Central memory CD4-positive, alpha-beta T cell (primary cell): ENCODE measurements around the gene GGA1.

Source experiments
- DNase-seq: peaks from one replicate; pipeline ENCODE4 v3.0.0; 2022
- total RNA-seq, 3 experiments: gene quantifications; one replicate each; lab custom pipeline; 2026; lab: John Stamatoyannopoulos, UW

The GGA1 gene, protein sequence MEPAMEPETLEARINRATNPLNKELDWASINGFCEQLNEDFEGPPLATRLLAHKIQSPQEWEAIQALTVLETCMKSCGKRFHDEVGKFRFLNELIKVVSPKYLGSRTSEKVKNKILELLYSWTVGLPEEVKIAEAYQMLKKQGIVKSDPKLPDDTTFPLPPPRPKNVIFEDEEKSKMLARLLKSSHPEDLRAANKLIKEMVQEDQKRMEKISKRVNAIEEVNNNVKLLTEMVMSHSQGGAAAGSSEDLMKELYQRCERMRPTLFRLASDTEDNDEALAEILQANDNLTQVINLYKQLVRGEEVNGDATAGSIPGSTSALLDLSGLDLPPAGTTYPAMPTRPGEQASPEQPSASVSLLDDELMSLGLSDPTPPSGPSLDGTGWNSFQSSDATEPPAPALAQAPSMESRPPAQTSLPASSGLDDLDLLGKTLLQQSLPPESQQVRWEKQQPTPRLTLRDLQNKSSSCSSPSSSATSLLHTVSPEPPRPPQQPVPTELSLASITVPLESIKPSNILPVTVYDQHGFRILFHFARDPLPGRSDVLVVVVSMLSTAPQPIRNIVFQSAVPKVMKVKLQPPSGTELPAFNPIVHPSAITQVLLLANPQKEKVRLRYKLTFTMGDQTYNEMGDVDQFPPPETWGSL
- 85.5 to 109 (median 104) reads per million in 3 experiments for total RNA-seq

DNA sequence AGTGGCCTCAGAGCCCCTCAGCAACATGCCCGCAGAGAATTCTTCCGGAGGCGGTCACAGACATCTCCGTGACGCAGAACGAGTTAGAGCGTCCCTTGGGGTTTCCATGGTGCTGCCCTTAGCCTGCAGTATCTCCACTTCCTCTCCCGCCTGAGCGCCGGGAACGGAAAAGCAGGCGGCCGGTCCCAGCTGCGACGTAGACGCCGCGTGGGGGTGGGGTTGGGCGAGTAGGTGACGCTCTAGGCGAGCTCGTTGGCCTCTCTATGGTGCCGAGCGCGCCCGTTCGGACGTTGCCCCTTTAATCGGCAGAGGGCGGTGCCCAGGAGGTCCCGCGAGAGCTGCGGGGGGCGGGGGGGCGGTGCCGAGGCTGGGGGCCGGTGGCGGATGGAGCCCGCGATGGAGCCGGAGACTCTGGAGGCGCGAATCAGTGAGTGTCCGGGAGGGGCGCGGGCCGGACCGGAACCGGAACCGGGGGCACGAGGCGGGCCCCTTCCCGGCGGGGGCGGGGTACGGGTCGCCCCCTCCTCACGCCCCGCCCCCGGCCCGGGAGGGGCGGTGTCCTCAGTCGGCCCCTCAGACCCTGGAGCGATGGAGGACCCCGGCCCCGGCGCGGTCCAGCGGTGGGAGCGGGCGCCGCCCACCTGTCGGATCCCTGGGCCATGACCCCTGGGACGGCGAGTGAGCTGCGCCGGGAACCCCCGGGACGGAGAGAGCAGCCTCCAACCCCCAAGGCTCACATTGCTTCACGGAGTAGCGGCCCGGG is at the start of gene GGA1:
Gene GGA1, plus strand, starts transcription at position 358 of the 763 bp plus-strand sequence. Its CDS starts 27 bp downstream, at position 385.
- peak; percentile 98 for DNase-seq

- DNase-seq = no peak
These were observed 49.1 kb upstream of the GGA1 start for GRCh38 chr22:37559521-37559900.

DNA sequence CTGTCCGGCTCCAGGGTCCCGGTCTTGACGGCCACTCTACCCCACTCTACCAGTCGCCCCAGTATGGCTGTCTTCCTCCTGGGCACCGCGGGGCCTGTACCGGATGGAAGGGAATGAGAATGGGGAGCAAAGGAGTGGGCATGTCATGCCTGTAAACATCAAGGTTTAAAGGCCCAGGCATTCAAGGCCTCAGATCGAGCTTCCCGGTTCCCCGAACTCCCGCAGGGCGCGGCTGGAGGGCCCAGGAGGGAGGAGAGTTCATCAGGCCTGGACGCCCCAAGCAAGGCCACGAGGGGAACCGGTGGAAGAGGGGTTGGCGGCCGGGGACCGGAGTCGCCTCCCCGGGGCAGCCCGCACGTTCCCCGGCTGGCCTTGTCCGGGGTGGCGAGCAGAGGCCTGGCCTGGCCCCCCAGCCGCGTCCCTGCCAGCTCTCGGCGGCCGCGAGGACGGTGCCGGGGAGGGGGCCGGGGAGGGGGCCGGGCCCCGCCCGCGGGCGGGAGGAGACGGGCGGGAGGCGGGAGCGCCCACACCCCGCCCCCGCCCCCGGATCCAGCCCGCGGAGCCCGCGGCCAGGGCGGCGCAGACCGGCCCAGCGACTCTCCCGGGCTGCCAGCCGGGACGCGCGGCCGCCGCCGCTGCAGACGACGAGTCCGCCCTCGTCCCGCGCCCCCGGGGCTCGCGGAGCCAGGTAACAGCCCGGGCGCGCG is 48.6 kb upstream of the GGA1 start, which contains the start of gene CDC42EP1:
Gene CDC42EP1, plus strand, starts transcription at position 580 of the 707 bp plus-strand sequence. CDS start 5,870 bp downstream, outside the sequence.
- DNase-seq = no peak

DNA sequence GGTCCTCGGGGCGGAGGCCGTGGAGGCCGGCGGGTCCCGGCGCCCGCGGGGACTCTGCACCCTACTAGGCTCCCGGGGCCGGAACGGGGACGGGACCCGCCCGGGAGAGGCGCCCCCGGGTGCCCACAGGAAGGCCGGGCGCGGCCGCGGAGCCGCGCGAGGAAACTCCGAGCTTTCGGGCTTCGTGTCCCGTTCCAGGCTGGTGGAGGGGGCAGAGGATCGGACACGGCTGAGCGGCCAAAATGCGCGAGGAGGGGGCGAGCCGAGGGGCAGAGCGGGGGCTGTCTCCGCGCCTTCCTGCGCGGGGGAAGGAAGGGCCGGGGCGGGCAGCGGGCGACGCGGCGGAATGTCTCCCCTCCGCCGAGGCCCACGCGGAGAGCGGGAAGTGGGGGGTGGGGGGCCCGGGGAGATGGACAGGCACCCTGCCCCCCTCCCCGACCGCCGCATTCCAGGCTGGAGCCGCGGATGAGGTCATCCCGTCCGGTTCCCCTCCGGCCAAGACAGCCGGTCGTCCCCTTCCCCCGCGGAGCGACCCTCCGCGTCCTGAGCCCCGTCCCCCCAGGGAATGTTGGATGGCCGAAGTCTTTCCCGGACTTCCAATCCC is 47.9 kb upstream of the GGA1 start:
- no peak for DNase-seq

DNA sequence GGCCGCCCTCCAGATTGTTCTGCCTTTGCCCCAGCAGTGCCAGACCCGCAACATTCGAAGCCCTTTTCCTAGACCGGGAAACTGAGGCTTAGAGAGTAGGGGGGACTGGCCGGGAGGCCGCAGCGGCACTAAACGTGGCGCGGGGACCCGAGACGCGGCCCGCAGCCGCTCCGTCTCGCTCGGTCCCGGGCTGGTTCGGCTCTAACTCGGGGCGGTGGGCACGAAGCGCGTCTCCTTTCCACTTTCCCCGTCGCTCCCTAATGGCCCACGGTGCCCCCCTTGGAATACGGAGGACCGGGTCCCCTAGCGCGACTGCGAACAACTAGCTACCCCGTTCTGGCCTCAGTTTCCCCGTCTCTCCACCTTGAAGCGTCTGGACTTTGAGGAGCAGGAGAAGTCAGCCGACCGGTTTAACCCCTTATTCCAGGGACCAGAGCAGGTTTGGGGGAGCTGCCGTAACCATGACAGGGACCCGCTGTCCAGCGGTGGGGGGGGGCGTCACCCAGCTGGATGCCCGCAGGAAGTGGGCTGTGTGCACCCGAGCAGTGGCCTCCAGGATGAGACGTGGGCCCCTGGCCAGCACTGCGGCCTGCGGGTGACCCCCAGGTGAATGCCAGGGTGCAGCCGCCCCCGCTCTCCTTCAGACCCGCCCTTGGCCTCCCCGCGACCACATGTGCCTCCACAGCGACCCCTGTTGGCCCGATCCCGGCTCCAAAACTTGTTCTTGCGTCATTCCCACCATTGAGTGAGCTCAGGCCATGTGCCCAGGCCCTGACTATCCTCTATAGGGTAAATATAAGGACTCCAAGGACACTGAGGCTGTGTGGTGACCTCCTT is 47.2 kb upstream of the GGA1 start:
- DNase-seq = peak; percentile 56

DNA sequence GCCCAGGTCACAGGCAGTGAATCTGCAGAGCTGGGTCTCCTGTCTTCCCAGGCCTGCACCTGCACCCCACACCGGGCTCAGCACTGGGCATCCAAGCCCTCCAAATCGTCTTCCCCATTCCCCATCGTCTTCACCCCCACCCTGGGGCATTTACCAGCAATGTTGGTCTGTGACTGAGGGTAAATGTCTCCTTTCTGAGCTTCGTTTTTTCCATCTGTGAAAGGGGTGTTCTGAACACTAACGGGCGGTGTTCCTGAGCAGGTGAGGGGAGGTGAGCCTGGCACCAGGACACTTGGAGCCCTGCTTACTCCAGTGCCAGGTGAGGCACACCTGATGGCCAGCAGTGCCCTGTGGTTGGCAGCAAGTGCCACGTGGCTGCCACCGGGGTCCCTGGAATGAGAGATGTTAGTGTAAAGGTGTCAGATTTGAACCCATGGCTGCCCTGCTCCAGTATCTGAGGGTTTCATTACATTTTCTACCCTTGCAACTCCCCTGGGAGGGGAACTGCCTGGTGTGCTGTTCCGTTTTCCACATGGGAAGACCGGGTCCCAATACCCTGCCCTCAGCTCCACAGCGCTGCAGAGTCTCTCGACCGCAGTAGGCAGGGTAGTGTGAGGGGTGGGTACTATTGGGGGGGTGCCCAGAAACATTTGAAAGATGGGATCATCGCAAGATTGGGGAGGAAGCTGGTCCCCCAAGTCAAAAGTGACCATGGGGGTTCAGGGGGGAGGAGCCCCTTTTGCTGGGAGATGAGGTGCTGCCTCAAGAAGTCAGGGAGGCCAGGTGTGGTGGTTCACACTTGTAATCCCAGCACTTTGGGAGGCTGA is 46.4 kb upstream of the GGA1 start:
- no peak for DNase-seq

- DNase-seq = no peak
These were observed 45.2 kb upstream of the GGA1 start for GRCh38 chr22:37563153-37564081.

DNA sequence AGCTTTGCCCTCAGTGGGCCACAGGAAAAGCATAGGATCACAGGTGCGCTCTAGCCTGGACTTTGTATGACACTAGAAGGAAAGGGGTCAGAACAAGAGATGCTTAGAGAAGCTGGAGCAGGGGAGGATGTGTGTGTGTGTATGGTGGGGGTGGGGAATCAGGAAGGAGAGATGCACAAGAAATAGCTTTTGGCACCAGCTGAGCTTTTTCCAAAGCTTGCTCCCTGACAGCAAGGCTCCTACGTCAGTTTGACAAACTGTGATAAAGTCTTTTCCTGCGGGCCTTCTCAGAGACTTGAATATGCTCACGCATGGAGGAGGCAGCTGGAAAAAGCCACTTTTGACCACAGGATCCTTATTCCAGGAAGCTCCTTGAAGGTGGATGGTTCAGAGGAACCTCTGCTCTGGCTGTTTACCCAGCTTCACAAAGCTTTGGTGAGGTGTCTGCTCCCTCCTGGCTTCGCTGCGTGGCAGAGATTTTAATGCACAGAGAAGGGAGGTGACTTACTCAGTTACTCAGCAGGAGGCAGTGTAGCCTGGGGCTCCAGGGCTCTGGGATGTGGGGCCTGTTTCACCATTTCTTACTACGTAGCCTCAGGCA is 44.4 kb upstream of the GGA1 start:
- DNase-seq = no peak

DNA sequence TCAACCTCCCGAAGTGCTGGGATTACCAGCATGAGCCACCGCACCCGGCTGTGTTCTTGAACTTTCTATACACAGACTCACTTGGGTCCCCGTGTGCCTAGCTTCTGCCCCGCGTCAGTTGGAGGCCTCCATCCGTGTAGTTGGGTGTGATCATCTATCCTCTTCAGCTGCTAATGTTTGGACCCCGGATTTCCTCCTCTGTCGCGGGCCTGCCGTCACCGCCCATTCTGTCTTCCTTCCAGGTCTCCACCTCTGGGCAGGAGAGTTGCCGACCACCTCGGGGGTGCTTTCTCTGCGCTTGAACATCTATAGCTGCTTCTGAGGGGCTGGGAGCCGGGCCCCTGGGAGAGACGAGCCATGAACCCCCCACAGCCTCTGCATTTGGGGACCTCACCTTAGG is 42.8 kb upstream of the GGA1 start:
- no peak for DNase-seq

- peak; percentile 40 for DNase-seq
These were observed 42.3 kb upstream of the GGA1 start for GRCh38 chr22:37566329-37566837.

- DNase-seq = peak; percentile 86
These were observed 41.5 kb upstream of the GGA1 start for GRCh38 chr22:37566903-37567798.

DNA sequence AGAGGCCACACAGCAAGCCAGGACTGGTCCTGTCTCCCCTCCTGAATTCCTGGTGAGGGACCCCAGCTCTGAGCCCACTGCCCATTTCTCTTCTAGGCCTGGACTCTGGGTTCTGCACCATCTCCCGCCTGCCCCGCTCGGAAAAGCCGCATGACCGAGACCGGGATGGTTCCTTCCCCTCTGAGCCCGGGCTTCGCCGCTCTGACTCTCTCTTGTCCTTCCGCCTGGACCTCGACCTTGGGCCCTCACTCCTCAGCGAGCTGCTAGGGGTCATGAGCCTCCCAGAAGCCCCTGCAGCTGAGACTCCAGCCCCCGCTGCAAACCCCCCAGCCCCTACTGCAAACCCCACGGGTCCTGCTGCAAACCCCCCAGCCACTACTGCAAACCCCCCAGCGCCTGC is 40.6 kb upstream of the GGA1 start:
- no peak for DNase-seq

DNA sequence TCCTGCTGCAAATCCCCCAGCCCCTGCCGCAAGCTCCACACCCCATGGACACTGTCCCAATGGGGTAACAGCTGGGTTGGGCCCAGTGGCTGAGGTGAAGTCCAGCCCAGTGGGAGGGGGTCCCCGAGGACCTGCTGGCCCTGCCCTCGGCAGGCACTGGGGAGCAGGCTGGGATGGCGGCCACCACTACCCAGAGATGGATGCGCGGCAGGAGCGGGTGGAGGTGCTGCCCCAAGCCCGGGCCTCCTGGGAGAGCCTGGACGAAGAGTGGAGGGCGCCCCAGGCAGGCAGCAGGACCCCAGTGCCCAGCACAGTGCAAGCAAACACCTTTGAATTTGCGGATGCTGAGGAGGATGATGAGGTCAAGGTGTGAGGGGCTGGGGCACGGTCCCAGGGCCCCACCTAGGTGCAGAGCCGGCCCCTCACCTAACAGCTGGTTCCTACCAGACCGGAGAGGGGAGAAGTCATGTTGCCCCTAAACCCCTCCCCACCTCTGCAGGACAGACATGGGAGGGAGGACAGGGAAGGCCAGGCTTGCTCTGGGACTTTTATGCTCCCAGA is 40.1 kb upstream of the GGA1 start:
- DNase-seq = no peak

DNA sequence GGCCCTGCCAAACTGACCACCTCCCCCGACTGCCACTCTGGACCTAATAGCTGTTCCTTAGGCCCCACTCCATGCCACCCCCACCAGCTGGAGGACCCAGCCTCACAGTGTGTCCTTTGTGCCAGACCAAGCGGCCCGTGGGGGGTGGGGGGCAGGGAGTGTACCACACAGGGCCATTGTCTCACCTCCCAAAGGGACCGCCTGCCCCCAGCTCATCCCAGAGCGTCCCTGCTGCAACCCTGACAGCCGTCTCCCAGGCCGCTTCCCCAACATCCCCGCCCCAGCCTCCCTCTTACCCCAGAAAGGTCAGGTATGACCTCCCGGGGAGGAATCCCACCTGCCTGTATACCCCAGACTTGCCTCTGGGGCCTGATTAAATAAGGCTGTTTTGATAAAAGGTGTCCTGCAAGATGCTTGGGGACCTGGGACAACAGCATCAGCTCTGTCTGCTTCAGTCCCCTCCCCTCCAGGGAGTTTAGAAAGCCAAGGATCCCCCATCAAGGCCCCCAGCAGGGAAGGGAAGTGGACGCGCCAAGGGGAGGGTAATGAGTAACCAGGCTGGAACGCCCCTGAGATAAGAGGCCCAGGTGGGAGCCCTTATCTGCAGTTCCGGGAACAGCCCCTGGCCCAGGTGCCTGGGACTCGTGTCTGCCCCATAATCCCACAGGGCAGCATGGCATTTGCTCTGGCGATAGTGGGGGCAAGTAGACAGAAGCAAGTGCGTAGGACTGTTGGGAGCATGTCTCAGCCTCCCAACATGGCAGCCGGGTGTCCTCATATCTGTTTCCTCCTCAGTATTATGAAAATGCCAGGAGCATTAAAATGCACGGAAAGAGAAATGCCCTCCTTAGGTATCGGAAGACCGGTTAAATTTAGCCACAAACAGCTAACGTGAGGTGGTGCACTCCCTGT is 39.4 kb upstream of the GGA1 start:
- DNase-seq = no peak

GRCh38 chr22:37569921-37570660 is 38.5 kb upstream of the GGA1 start:
- no peak for DNase-seq
